ENCODE measurements around the gene IL4I1.

IL4I1 gene

GRCh38 chr19:49848938-49849337 is 47.7 kb downstream of the IL4I1 start:
- DNase-seq: no peak

- DNase-seq: no peak
Observed at GRCh38 chr19:49847731-49848696, 48.7 kb downstream of the IL4I1 start.

- no peak for DNase-seq
Observed at GRCh38 chr19:49846408-49846807, 50.3 kb downstream of the IL4I1 start.

- DNase-seq: no peak
Observed at GRCh38 chr19:49845414-49845813, 51.3 kb downstream of the IL4I1 start.

GRCh38 chr19:49844138-49845095 is 52.3 kb downstream of the IL4I1 start:
- no peak for DNase-seq

GRCh38 chr19:49843265-49843664 is 53.4 kb downstream of the IL4I1 start:
- no peak for DNase-seq

GRCh38 chr19:49840736-49841249 is 55.9 kb downstream of the IL4I1 start:
- DNase-seq: no peak

- DNase-seq: no peak
Observed at GRCh38 chr19:49840321-49840720, 56.4 kb downstream of the IL4I1 start.

GRCh38 chr19:49839713-49840112 is 57.0 kb downstream of the IL4I1 start:
- DNase-seq: no peak
